Lower leg skin (tissue), 3 donors: ENCODE results near the gene RTL5.

ENCODE experiments used
- CTCF ChIP-seq, 3 donors: fragments of 450-650 bp; IDR thresholded peaks; one replicate each; pipeline ENCODE4 v1.5.1; 2016; ENCODE audit warnings: antibody characterized with exemption in 3 of 3, mild to moderate bottlenecking in 3 of 3, moderate library complexity in 2 of 3
- POLR2A ChIP-seq, 2 donors: fragments of 450-650 bp; IDR thresholded peaks; one replicate each; pipeline ENCODE4 v1.6.1; 2016 to 2017; ENCODE audit warnings: antibody characterized with exemption in 2 of 2, mild to moderate bottlenecking in 1 of 2, moderate library complexity in 1 of 2

- TF ChIP-seq CTCF (IDR thresholded peaks at IDR 0.05) (no peak), POLR2A (IDR thresholded peaks at IDR 0.05) (no peak)
Observed at GRCh38 chrX:72079607-72080006, 52.1 kb downstream of the RTL5 start.
